Panc1 (cell line): Measurements from ENCODE around the gene ASTN2.

Source experiments
- POLR2AphosphoS5 ChIP-seq: IDR thresholded peaks from 2 replicates; pipeline ENCODE4 v1.6.1; 2012; ENCODE audit warnings: mild to moderate bottlenecking, low read depth, low read length, moderate library complexity
- TCF7L2 ChIP-seq: IDR thresholded peaks from 2 replicates; pipeline ENCODE4 v1.6.1; 2011; ENCODE audit warnings: mild to moderate bottlenecking, low read depth, low read length, inconsistent platforms
- TF ChIP-seq, protein P1 (sequence below): fragments of 450-650 bp; IDR thresholded peaks from 2 replicates; pipeline ENCODE4 v1.5.1; 2017; ENCODE audit warnings: mild to moderate bottlenecking
- TF ChIP-seq, protein P2 (sequence below), 2 experiments: IDR thresholded peaks; 2 replicates each; pipeline ENCODE4 v1.6.1; 2011 to 2012; ENCODE audit warnings: low read depth in 2 of 2, control low read depth in 1 of 2, low read length in 1 of 2, mild to moderate bottlenecking in 1 of 2, moderate library complexity in 1 of 2; ENCODE audit not compliant: insufficient read depth in 1 of 2

DNA sequence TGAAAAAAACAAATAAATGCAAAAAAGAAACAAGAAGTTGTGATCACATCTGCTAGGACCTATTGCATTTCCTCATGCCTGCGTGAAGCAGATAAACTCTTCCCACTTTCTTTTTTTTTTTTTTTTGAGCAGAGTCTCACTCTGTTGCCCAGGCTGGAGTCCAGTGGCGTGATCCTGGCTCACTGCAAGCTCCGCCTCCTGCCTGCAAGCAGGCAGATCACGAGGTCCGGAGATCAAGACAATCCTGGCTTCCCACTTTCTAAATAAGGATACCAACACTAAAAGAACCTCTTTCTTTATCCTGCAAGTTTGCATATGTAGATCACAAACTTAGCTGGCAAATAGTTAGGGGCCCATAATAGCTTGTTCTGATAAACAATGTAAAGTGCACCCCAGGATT lies 128.6 kb downstream of the ASTN2 start:
- TF ChIP-seq, protein P1, sequence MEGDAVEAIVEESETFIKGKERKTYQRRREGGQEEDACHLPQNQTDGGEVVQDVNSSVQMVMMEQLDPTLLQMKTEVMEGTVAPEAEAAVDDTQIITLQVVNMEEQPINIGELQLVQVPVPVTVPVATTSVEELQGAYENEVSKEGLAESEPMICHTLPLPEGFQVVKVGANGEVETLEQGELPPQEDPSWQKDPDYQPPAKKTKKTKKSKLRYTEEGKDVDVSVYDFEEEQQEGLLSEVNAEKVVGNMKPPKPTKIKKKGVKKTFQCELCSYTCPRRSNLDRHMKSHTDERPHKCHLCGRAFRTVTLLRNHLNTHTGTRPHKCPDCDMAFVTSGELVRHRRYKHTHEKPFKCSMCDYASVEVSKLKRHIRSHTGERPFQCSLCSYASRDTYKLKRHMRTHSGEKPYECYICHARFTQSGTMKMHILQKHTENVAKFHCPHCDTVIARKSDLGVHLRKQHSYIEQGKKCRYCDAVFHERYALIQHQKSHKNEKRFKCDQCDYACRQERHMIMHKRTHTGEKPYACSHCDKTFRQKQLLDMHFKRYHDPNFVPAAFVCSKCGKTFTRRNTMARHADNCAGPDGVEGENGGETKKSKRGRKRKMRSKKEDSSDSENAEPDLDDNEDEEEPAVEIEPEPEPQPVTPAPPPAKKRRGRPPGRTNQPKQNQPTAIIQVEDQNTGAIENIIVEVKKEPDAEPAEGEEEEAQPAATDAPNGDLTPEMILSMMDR, result no peak
- TF ChIP-seq POLR2AphosphoS5 (no peak), TCF7L2 (no peak)
- TF ChIP-seq, protein P2, sequence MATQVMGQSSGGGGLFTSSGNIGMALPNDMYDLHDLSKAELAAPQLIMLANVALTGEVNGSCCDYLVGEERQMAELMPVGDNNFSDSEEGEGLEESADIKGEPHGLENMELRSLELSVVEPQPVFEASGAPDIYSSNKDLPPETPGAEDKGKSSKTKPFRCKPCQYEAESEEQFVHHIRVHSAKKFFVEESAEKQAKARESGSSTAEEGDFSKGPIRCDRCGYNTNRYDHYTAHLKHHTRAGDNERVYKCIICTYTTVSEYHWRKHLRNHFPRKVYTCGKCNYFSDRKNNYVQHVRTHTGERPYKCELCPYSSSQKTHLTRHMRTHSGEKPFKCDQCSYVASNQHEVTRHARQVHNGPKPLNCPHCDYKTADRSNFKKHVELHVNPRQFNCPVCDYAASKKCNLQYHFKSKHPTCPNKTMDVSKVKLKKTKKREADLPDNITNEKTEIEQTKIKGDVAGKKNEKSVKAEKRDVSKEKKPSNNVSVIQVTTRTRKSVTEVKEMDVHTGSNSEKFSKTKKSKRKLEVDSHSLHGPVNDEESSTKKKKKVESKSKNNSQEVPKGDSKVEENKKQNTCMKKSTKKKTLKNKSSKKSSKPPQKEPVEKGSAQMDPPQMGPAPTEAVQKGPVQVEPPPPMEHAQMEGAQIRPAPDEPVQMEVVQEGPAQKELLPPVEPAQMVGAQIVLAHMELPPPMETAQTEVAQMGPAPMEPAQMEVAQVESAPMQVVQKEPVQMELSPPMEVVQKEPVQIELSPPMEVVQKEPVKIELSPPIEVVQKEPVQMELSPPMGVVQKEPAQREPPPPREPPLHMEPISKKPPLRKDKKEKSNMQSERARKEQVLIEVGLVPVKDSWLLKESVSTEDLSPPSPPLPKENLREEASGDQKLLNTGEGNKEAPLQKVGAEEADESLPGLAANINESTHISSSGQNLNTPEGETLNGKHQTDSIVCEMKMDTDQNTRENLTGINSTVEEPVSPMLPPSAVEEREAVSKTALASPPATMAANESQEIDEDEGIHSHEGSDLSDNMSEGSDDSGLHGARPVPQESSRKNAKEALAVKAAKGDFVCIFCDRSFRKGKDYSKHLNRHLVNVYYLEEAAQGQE (IDR thresholded peaks at IDR 0.05; ENCODE audit: insufficient read depth in 1 of 2, low read depth in 2 of 2, low read length in 1 of 2), result no peak
